NCI-H2196 treated with DMSO at 0.1 percent for 48 hours (cell line): ENCODE measurements around the gene MAX.

ENCODE experiments used
- DNase-seq: peaks from one replicate; lab custom pipeline; 2025; ENCODE audit not compliant: unreplicated experiment; lab: John Stamatoyannopoulos, UW

Gene MAX

GRCh38 chr14:65102441-65103149 is at the start of gene MAX:
Gene MAX, minus strand, starts transcription at chr14:65102517. Its CDS starts 178 bp downstream, at chr14:65102339.
- peak; percentile 97 for DNase-seq

GRCh38 chr14:65151609-65151956 is 49.3 kb upstream of the MAX start:
- no peak for DNase-seq

- no peak for DNase-seq
Measured at GRCh38 chr14:65150898-65151608, 48.7 kb upstream of the MAX start.

GRCh38 chr14:65149116-65149515 is 46.8 kb upstream of the MAX start:
- DNase-seq: no peak

- DNase-seq: no peak
Measured at GRCh38 chr14:65144170-65144569, 41.9 kb upstream of the MAX start.

GRCh38 chr14:65142914-65143625 is 40.8 kb upstream of the MAX start:
- no peak for DNase-seq

- DNase-seq: no peak
Measured at GRCh38 chr14:65142429-65142828, 40.1 kb upstream of the MAX start.

GRCh38 chr14:65141523-65141922 is 39.2 kb upstream of the MAX start:
- no peak for DNase-seq

GRCh38 chr14:65137648-65138307 is 35.5 kb upstream of the MAX start:
- DNase-seq: no peak

- no peak for DNase-seq
Measured at GRCh38 chr14:65134651-65135579, 32.6 kb upstream of the MAX start.

- DNase-seq: no peak
Measured at GRCh38 chr14:65132855-65133254, 30.5 kb upstream of the MAX start.

GRCh38 chr14:65131301-65131701 is 29.0 kb upstream of the MAX start:
- no peak for DNase-seq

- DNase-seq: no peak
Measured at GRCh38 chr14:65128096-65128495, 25.8 kb upstream of the MAX start.

- DNase-seq: no peak
Measured at GRCh38 chr14:65117769-65118745, 15.7 kb upstream of the MAX start.

- DNase-seq: no peak
Measured at GRCh38 chr14:65115615-65116014, 13.3 kb upstream of the MAX start.

- DNase-seq: no peak
Measured at GRCh38 chr14:65110525-65110924, 8.2 kb upstream of the MAX start.

GRCh38 chr14:65109357-65109756 is 7.0 kb upstream of the MAX start:
- DNase-seq: no peak

- DNase-seq: no peak
Measured at GRCh38 chr14:65107200-65107599, 4.9 kb upstream of the MAX start.

GRCh38 chr14:65106736-65107135 is 4.4 kb upstream of the MAX start:
- no peak for DNase-seq
